Spinal cord (tissue), 10 donors: Measurements from ENCODE around the gene STXBP5. TPM values are rescaled to one million over a fixed set of nuclear protein-coding genes. Genes with fewer than 3 reads are reported as not detected.
"Not testable (repeated sequence)": the region's sequence is repeated elsewhere in the genome, so short reads cannot be mapped to it uniquely, and the experiment has no call there.

Experiments
- DNase-seq, 6 donors: peaks; one replicate each; pipeline versions ENCODE4 v3.0.0 to v3.0.0-alpha.2; 2013 to 2015; ENCODE audit warnings: low spot score in 6 of 6, low read depth in 4 of 6
- H3K27ac ChIP-seq: one replicate; pipeline ENCODE4 v1.5.1; 2013; ENCODE audit warnings: low read depth, low read length, control low read depth
- H3K27me3 ChIP-seq: one replicate; pipeline ENCODE4 v1.6.1; 2013; ENCODE audit warnings: low read length; ENCODE audit not compliant: control insufficient read depth, insufficient read depth
- H3K36me3 ChIP-seq: one replicate; pipeline ENCODE4 v1.6.1; 2013; ENCODE audit warnings: low read length; ENCODE audit not compliant: control insufficient read depth, insufficient read depth
- H3K4me1 ChIP-seq: one replicate; pipeline ENCODE4 v1.6.1; 2013; ENCODE audit warnings: low read length; ENCODE audit not compliant: control insufficient read depth, insufficient read depth
- H3K4me3 ChIP-seq: one replicate; pipeline ENCODE4 v1.5.1; 2013; ENCODE audit warnings: low read depth, low read length, control low read depth
- H3K9me3 ChIP-seq: one replicate; pipeline ENCODE4 v1.6.1; 2013; ENCODE audit warnings: low read length; ENCODE audit not compliant: control insufficient read depth, insufficient read depth
- WGBS: methylation state at CpG from one replicate; pipeline ENCODE4 v1.1.5; 2013; ENCODE audit warnings: missing lambda C conversion rate; ENCODE audit not compliant: insufficient coverage; 5-methylcytosine and 5-hydroxymethylcytosine counted together
- polyA plus RNA-seq, 2 donors: library from polyadenylated mRNA; unstranded; fragments of 120-200 nt; gene quantifications; one replicate each; pipeline ENCODE4 v1.2.1, GENCODE V29; 2013; ENCODE audit not compliant: insufficient read length in 2 of 2
- total RNA-seq, 2 donors: library from RNA; depleted of rRNA in 1 of 2; stranded (reverse); fragments of 120-200 nt in 1 of 2; fragments of >200 nt in 1 of 2; gene quantifications; one replicate each; pipeline versions ENCODE4 v1.2.3 to v1.2.4, GENCODE V29; 2013 to 2014
- donor health status: healthy.

Gene STXBP5
- total and polyA plus RNA-seq, 4 donors = 20.4 to 63.2 (median 31.0) TPM

- WGBS = no CpG with 5 or more reads among the region's 2 CpGs
- H3K9me3 ChIP-seq = no peaks in the 10 kb centered on the region
Observed at GRCh38 chr6:147234685-147235084, 30.5 kb downstream of the STXBP5 start.

GRCh38 chr6:147238164-147238563 lies 33.9 kb downstream of the STXBP5 start:
- Histone ChIP-seq H3K4me1 (no peaks in the 10 kb centered on the region), H3K9me3 (peaks cover 1% of the 10 kb centered on the region), H3K27me3 (no peaks in the 10 kb centered on the region), H3K36me3 (peaks cover 3% of the 10 kb centered on the region), H3K27ac (no peak overlapping the region), H3K4me3 (no peak overlapping the region)
- DNase-seq = no peak
- WGBS = no CpG with 5 or more reads among the region's 3 CpGs

More at GRCh38 chr6:147234685-147235084, 30.5 kb downstream of the STXBP5 start:
- no peaks in the 10 kb centered on the region for H3K27me3 ChIP-seq
- DNase-seq = no peak
- no peak overlapping the region for H3K27ac ChIP-seq
- H3K4me3 ChIP-seq = no peak overlapping the region
- H3K4me1 ChIP-seq = no peaks in the 10 kb centered on the region
- no peaks in the 10 kb centered on the region for H3K36me3 ChIP-seq

- Histone ChIP-seq H3K4me1 (no peaks in the 10 kb centered on the region), H3K4me3 (no peak overlapping the region), H3K27ac (no peak overlapping the region), H3K27me3 (no peaks in the 10 kb centered on the region), H3K36me3 (peaks cover 3% of the 10 kb centered on the region), H3K9me3 (peaks cover 1% of the 10 kb centered on the region)
- DNase-seq = peak in 1 of 6 donors; percentile 60
- no CpG with 5 or more reads among the region's 5 CpGs for WGBS
Observed at GRCh38 chr6:147238906-147239305, 34.7 kb downstream of the STXBP5 start.

GRCh38 chr6:147244832-147245231 lies 40.6 kb downstream of the STXBP5 start:
- peaks cover 2% of the 10 kb centered on the region for H3K36me3 ChIP-seq
- WGBS = 83% methylated on average over 2 of the region's 4 CpGs

GRCh38 chr6:147245693-147246092 lies 41.5 kb downstream of the STXBP5 start:
- no peak for DNase-seq
- Histone ChIP-seq H3K4me3 (no peak overlapping the region), H3K9me3 (peaks cover 1% of the 10 kb centered on the region), H3K27me3 (no peaks in the 10 kb centered on the region), H3K4me1 (no peaks in the 10 kb centered on the region), H3K36me3 (no peaks in the 10 kb centered on the region), H3K27ac (no peak overlapping the region)
- 100% methylated on average over 1 of the region's 2 CpGs for WGBS

More at GRCh38 chr6:147244832-147245231, 40.6 kb downstream of the STXBP5 start:
- no peak overlapping the region for H3K27ac ChIP-seq
- H3K9me3 ChIP-seq = peaks cover 1% of the 10 kb centered on the region
- no peaks in the 10 kb centered on the region for H3K4me1 ChIP-seq
- no peak for DNase-seq
- no peak overlapping the region for H3K4me3 ChIP-seq
- no peaks in the 10 kb centered on the region for H3K27me3 ChIP-seq

- peaks cover 11% of the 10 kb centered on the region for H3K36me3 ChIP-seq
Observed at GRCh38 chr6:147246853-147247635, 42.8 kb downstream of the STXBP5 start.

GRCh38 chr6:147248859-147249258 lies 44.6 kb downstream of the STXBP5 start:
- DNase-seq = no peak
- peaks cover 11% of the 10 kb centered on the region for H3K36me3 ChIP-seq
- peaks cover 4% of the 10 kb centered on the region for H3K9me3 ChIP-seq
- 100% methylated on average over 1 of the region's 1 CpG for WGBS
- no peak overlapping the region for H3K4me3 ChIP-seq
- H3K27me3 ChIP-seq = no peaks in the 10 kb centered on the region
- H3K4me1 ChIP-seq = no peaks in the 10 kb centered on the region
- no peak overlapping the region for H3K27ac ChIP-seq

More at GRCh38 chr6:147246853-147247635, 42.8 kb downstream of the STXBP5 start:
- 80% methylated on average over 1 of the region's 5 CpGs for WGBS
- Histone ChIP-seq H3K27me3 (no peaks in the 10 kb centered on the region), H3K4me3 (no peak overlapping the region), H3K27ac (no peak overlapping the region), H3K4me1 (no peaks in the 10 kb centered on the region), H3K9me3 (peaks cover 4% of the 10 kb centered on the region)
- DNase-seq = no peak

GRCh38 chr6:147251072-147251471 lies 46.9 kb downstream of the STXBP5 start:
- H3K4me1 ChIP-seq = no peaks in the 10 kb centered on the region
- H3K36me3 ChIP-seq = peaks cover 11% of the 10 kb centered on the region
- H3K27ac ChIP-seq = no peak overlapping the region
- H3K9me3 ChIP-seq = peaks cover 4% of the 10 kb centered on the region
- no peak for DNase-seq
- no peaks in the 10 kb centered on the region for H3K27me3 ChIP-seq
- WGBS = 99% methylated on average over 15 of the region's 16 CpGs
- H3K4me3 ChIP-seq = no peak overlapping the region

- not testable (repeated sequence) for H3K9me3 ChIP-seq, H3K27ac ChIP-seq, H3K4me3 ChIP-seq, DNase-seq, H3K27me3 ChIP-seq, H3K4me1 ChIP-seq
- WGBS = no CpG with 5 or more reads among the region's 6 CpGs
- peaks cover 11% of the 10 kb centered on the region for H3K36me3 ChIP-seq
Observed at GRCh38 chr6:147254929-147255473, 50.8 kb downstream of the STXBP5 start.
